Neuronal stem cell (in vitro differentiated cells): ENCODE measurements around the gene LDLRAD2.

Experiments
- DNase-seq: peaks from one replicate; pipeline ENCODE4 v3.0.0-alpha.2; 2013; ENCODE audit warnings: low spot score
- H2AFZ ChIP-seq: one replicate; pipeline ENCODE4 v1.6.1; 2013; ENCODE audit warnings: mild to moderate bottlenecking, low read length, inconsistent platforms
- H2AK5ac ChIP-seq: 2 replicates; pipeline ENCODE4 v1.6.1; 2013; ENCODE audit warnings: low read depth, mild to moderate bottlenecking, inconsistent platforms, low read length, moderate library complexity, mixed read lengths
- H2BK120ac ChIP-seq: 2 replicates; pipeline ENCODE4 v1.6.1; 2013; ENCODE audit warnings: low read depth, mild to moderate bottlenecking, inconsistent platforms, low read length, moderate library complexity, mixed read lengths
- H2BK12ac ChIP-seq: one replicate; pipeline ENCODE4 v1.6.1; 2013; ENCODE audit warnings: low read length, inconsistent platforms
- H2BK15ac ChIP-seq: 2 replicates; pipeline ENCODE4 v1.6.1; 2013; ENCODE audit warnings: mild to moderate bottlenecking, low read length, inconsistent platforms, mixed read lengths
- H2BK5ac ChIP-seq: one replicate; pipeline ENCODE4 v1.6.1; 2013; ENCODE audit warnings: inconsistent platforms, mild to moderate bottlenecking, low read length, moderate library complexity
- H3K14ac ChIP-seq: one replicate; pipeline ENCODE4 v1.6.1; 2013; ENCODE audit warnings: low read length, inconsistent platforms
- H3K18ac ChIP-seq: 2 replicates; pipeline ENCODE4 v1.6.1; 2013; ENCODE audit warnings: low read length, inconsistent platforms
- H3K23ac ChIP-seq: 2 replicates; pipeline ENCODE4 v1.6.1; 2013; ENCODE audit warnings: low read depth, mild to moderate bottlenecking, mixed read lengths, low read length, inconsistent platforms; ENCODE audit not compliant: poor library complexity
- H3K27ac ChIP-seq: replicated peaks from 3 replicates; pipeline ENCODE4 v1.5.1; 2013; ENCODE audit warnings: low read length, inconsistent platforms
- H3K27me3 ChIP-seq, 3 experiments: 2 replicates each; pipeline ENCODE4 v1.6.1; 2013; ENCODE audit warnings: low read length in 3 of 3, mild to moderate bottlenecking in 2 of 3, inconsistent platforms in 1 of 3, low read depth in 1 of 3, mixed read lengths in 1 of 3, moderate library complexity in 1 of 3; ENCODE audit not compliant: control insufficient read depth in 3 of 3, insufficient read depth in 3 of 3
- H3K36me3 ChIP-seq, 2 donors: replicated peaks in 1 of 2; 2 replicates each; pipeline ENCODE4 v1.6.1; 2013; ENCODE audit warnings: low read length in 2 of 2; ENCODE audit not compliant: control insufficient read depth in 2 of 2, insufficient read depth in 2 of 2
- H3K4ac ChIP-seq: 2 replicates; pipeline ENCODE4 v1.6.1; 2013; ENCODE audit warnings: inconsistent platforms, mild to moderate bottlenecking, low read length, moderate library complexity
- H3K4me1 ChIP-seq, 2 donors: 1 replicate in 1 of 2; 2 replicates in 1 of 2; pipeline ENCODE4 v1.6.1; 2013; ENCODE audit warnings: low read length in 2 of 2, low read depth in 1 of 2; ENCODE audit not compliant: control insufficient read depth in 2 of 2, insufficient read depth in 1 of 2
- H3K4me2 ChIP-seq: one replicate; pipeline ENCODE4 v1.6.1; 2013; ENCODE audit warnings: mild to moderate bottlenecking, low read length, inconsistent platforms; ENCODE audit not compliant: insufficient read depth, poor library complexity, severe bottlenecking
- H3K4me3 ChIP-seq, 2 donors: 2 replicates each; pipeline ENCODE4 v1.5.1; 2013; ENCODE audit warnings: low read length in 2 of 2, mild to moderate bottlenecking in 2 of 2, inconsistent platforms in 1 of 2, moderate library complexity in 1 of 2
- H3K79me1 ChIP-seq: one replicate; pipeline ENCODE4 v1.6.1; 2013; ENCODE audit warnings: low read depth, mild to moderate bottlenecking, inconsistent platforms, low read length, moderate library complexity
- H3K9ac ChIP-seq: one replicate; pipeline ENCODE4 v1.6.1; 2013; ENCODE audit warnings: mild to moderate bottlenecking, low read depth, low read length, inconsistent platforms; ENCODE audit not compliant: poor library complexity
- H3K9me3 ChIP-seq, 2 donors: replicated peaks in 1 of 2; 2 replicates each; pipeline versions ENCODE3 to v1.6.1; 2013; ENCODE audit warnings: low read length in 2 of 2, mild to moderate bottlenecking in 2 of 2, inconsistent platforms in 1 of 2, low read depth in 1 of 2, mixed read lengths in 1 of 2, moderate library complexity in 1 of 2; ENCODE audit not compliant: control insufficient read depth in 2 of 2, insufficient read depth in 1 of 2
- H4K8ac ChIP-seq: one replicate; pipeline ENCODE4 v1.6.1; 2013; ENCODE audit warnings: low read depth, mild to moderate bottlenecking, inconsistent platforms, low read length, moderate library complexity
- H4K91ac ChIP-seq: one replicate; pipeline ENCODE4 v1.6.1; 2013; ENCODE audit warnings: low read length, low read depth, mild to moderate bottlenecking, inconsistent platforms; ENCODE audit not compliant: poor library complexity
- WGBS, 2 donors: extraction: QIAGEN DNeasy Blood & Tissue Kit; methylation state at CpG; one replicate each; pipeline ENCODE4 v1.1.7; 2013; ENCODE audit warnings: missing lambda C conversion rate in 2 of 2, mixed read lengths in 1 of 2; ENCODE audit not compliant: insufficient read length in 2 of 2, insufficient replicate concordance in 1 of 2; ENCODE audit errors: extremely low coverage in 2 of 2; 5-methylcytosine and 5-hydroxymethylcytosine counted together

Gene LDLRAD2

GRCh38 chr1:21864730-21865129 is 52.7 kb downstream of the LDLRAD2 start:
- H4K91ac ChIP-seq = no peak overlapping the region
- H2AK5ac ChIP-seq = no peak overlapping the region
- H3K4me1 ChIP-seq = peaks cover 6 to 9% of the 10 kb centered on the region in 2 donors
- no peak for DNase-seq
- H3K18ac ChIP-seq = no peak overlapping the region
- no peak overlapping the region for H4K8ac ChIP-seq
- H3K4ac ChIP-seq = no peak overlapping the region
- peaks cover 3% of the 10 kb centered on the region for H3K79me1 ChIP-seq
- no peak overlapping the region for H2AFZ ChIP-seq
- H2BK5ac ChIP-seq = no peak overlapping the region
- no peak overlapping the region for H2BK120ac ChIP-seq
- H3K14ac ChIP-seq = no peak overlapping the region
- H3K23ac ChIP-seq = peak overlapping the region; percentile 55
- no peak overlapping the region for H2BK12ac ChIP-seq
- no peak overlapping the region for H3K27ac ChIP-seq
- H3K9me3 ChIP-seq = peaks cover 0 to 4% of the 10 kb centered on the region in 2 donors
- H3K4me3 ChIP-seq = no peak overlapping the region
- no peak overlapping the region for H2BK15ac ChIP-seq
- H3K4me2 ChIP-seq = no peak overlapping the region
- H3K9ac ChIP-seq = no peak overlapping the region
- H3K27me3 ChIP-seq = no peaks in the 10 kb centered on the region
- peaks cover 34 to 40% of the 10 kb centered on the region in 2 donors for H3K36me3 ChIP-seq
- no CpG with 5 or more reads among the region's 27 CpGs for WGBS, 2 donors

GRCh38 chr1:21865609-21865942 is 53.5 kb downstream of the LDLRAD2 start:
- Histone ChIP-seq H3K4ac (no peak overlapping the region), H2AFZ (no peak overlapping the region), H2AK5ac (no peak overlapping the region), H3K14ac (peak overlapping the region; percentile 89), H3K9me3 (peaks cover 0 to 4% of the 10 kb centered on the region in 2 donors), H3K4me3 (no peak overlapping the region), H3K36me3 (peaks cover 38% of the 10 kb centered on the region in 2 donors), H2BK5ac (no peak overlapping the region), H2BK15ac (no peak overlapping the region), H3K18ac (peak overlapping the region; percentile 76), H2BK120ac (no peak overlapping the region), H3K23ac (peak overlapping the region; percentile 34), H3K4me1 (peaks cover 6 to 9% of the 10 kb centered on the region in 2 donors), H4K8ac (no peak overlapping the region), H3K27me3 (no peaks in the 10 kb centered on the region), H4K91ac (no peak overlapping the region), H3K79me1 (peaks cover 3% of the 10 kb centered on the region), H3K27ac (no peak overlapping the region), H2BK12ac (no peak overlapping the region), H3K4me2 (no peak overlapping the region), H3K9ac (peak overlapping the region; percentile 21)
- WGBS, 2 donors = no CpG with 5 or more reads among the region's 7 CpGs
- DNase-seq = no peak

GRCh38 chr1:21865943-21866706 is 54.1 kb downstream of the LDLRAD2 start:
- H2AFZ ChIP-seq = peak overlapping the region; percentile 64
- no peak overlapping the region for H3K4me2 ChIP-seq
- H3K4ac ChIP-seq = no peak overlapping the region
- peak overlapping the region; percentile 52 for H3K18ac ChIP-seq
- H3K36me3 ChIP-seq = peaks cover 32 to 34% of the 10 kb centered on the region in 2 donors
- no peak overlapping the region for H2BK5ac ChIP-seq
- no peak overlapping the region for H3K4me3 ChIP-seq
- H3K27ac ChIP-seq = no peak overlapping the region
- no CpG with 5 or more reads among the region's 11 CpGs for WGBS, 2 donors
- peak overlapping the region; percentile 89 for H3K14ac ChIP-seq
- H2BK15ac ChIP-seq = no peak overlapping the region
- H3K4me1 ChIP-seq = peaks cover 6 to 9% of the 10 kb centered on the region in 2 donors
- H3K27me3 ChIP-seq = no peaks in the 10 kb centered on the region
- peaks cover 3% of the 10 kb centered on the region for H3K79me1 ChIP-seq
- no peak overlapping the region for H4K91ac ChIP-seq
- H2BK120ac ChIP-seq = no peak overlapping the region
- peaks cover 0 to 4% of the 10 kb centered on the region in 2 donors for H3K9me3 ChIP-seq
- no peak overlapping the region for H3K9ac ChIP-seq
- no peak overlapping the region for H4K8ac ChIP-seq
- H3K23ac ChIP-seq = no peak overlapping the region
- H2AK5ac ChIP-seq = peak overlapping the region; percentile 10
- DNase-seq = no peak
- H2BK12ac ChIP-seq = no peak overlapping the region

- no peak overlapping the region for H4K91ac ChIP-seq
- no peak for DNase-seq
- no peak overlapping the region for H2BK12ac ChIP-seq
- peaks cover 3% of the 10 kb centered on the region for H3K79me1 ChIP-seq
- no peak overlapping the region for H2BK5ac ChIP-seq
- H2BK120ac ChIP-seq = no peak overlapping the region
- H3K36me3 ChIP-seq = peaks cover 32 to 34% of the 10 kb centered on the region in 2 donors
- H3K4ac ChIP-seq = no peak overlapping the region
- no peak overlapping the region for H2AK5ac ChIP-seq
- peak overlapping the region; percentile 14 for H3K14ac ChIP-seq
- no peak overlapping the region for H3K9ac ChIP-seq
- peak overlapping the region; percentile 52 for H3K18ac ChIP-seq
- no peak overlapping the region for H3K4me3 ChIP-seq
- H4K8ac ChIP-seq = no peak overlapping the region
- no peaks in the 10 kb centered on the region for H3K27me3 ChIP-seq
- peaks cover 6 to 9% of the 10 kb centered on the region in 2 donors for H3K4me1 ChIP-seq
- H3K9me3 ChIP-seq = peaks cover 0 to 3% of the 10 kb centered on the region in 2 donors
- no peak overlapping the region for H3K27ac ChIP-seq
- no CpG with 5 or more reads among the region's 1 CpG for WGBS, 2 donors
- H2AFZ ChIP-seq = peak overlapping the region; percentile 64
- no peak overlapping the region for H3K23ac ChIP-seq
- H2BK15ac ChIP-seq = no peak overlapping the region
- H3K4me2 ChIP-seq = no peak overlapping the region
These were observed 54.6 kb downstream of the LDLRAD2 start for GRCh38 chr1:21866707-21867043.
